IMR-90 (cell line): Measurements from ENCODE around the gene CLTRN. TPM values are rescaled to one million over a fixed set of nuclear protein-coding genes. Genes with fewer than 3 reads are reported as not detected.

Experiments
- ATAC-seq: fragments of 200-7000 bp; cut with Tn5 transposase; 2 replicates; pipeline ENCODE4 v1.9.1; 2020; ENCODE audit warnings: low read depth, mild to moderate bottlenecking, moderate library complexity
- BruUV-seq: library from RNA; stranded (reverse); fragments of 400-500 nt; replicated peaks from 2 replicates; lab custom pipeline; 2021; lab: Mats Ljungman, UMichigan
- CTCF ChIA-PET: fragments of 300-600 bp; formaldehyde crosslinking; extraction: SDS; loops from one replicate; lab custom pipeline; 2021; ENCODE audit warnings: antibody characterized with exemption; lab: Yijun Ruan, JAX
- POLR2A ChIA-PET: fragments of 300-600 bp; sonication (Branson Sonifier 250); formaldehyde crosslinking; loops from one replicate; lab custom pipeline; 2022; ENCODE audit warnings: antibody characterized with exemption; ENCODE audit not compliant: unreplicated experiment; lab: Charles Lee
- DNase-seq: peaks from one replicate; pipeline ENCODE4 v3.0.0; 2013
- H2AFZ ChIP-seq: replicated peaks from 2 replicates; pipeline ENCODE3; 2013; ENCODE audit warnings: low read length, mild to moderate bottlenecking; ENCODE audit not compliant: poor library complexity
- H2AK5ac ChIP-seq: 2 replicates; pipeline ENCODE4 v1.6.1; 2013; ENCODE audit warnings: low read depth, low read length, inconsistent platforms
- H2AK9ac ChIP-seq: replicated peaks from 2 replicates; pipeline ENCODE3; 2013; ENCODE audit warnings: mild to moderate bottlenecking, low read depth, low read length, moderate library complexity; ENCODE audit not compliant: poor library complexity
- H2BK120ac ChIP-seq: 2 replicates; pipeline ENCODE4 v1.6.1; 2013; ENCODE audit warnings: low read depth, low read length, inconsistent platforms
- H2BK15ac ChIP-seq: 3 replicates; pipeline ENCODE4 v1.6.1; 2013; ENCODE audit warnings: low read depth, low read length, inconsistent platforms
- H2BK20ac ChIP-seq: 2 replicates; pipeline ENCODE4 v1.6.1; 2013; ENCODE audit warnings: low read depth, mild to moderate bottlenecking, inconsistent platforms, low read length, moderate library complexity
- H2BK5ac ChIP-seq: 2 replicates; pipeline ENCODE4 v1.6.1; 2013; ENCODE audit warnings: mild to moderate bottlenecking, low read depth, low read length, inconsistent platforms; ENCODE audit not compliant: poor library complexity, severe bottlenecking
- H3K14ac ChIP-seq: replicated peaks from 2 replicates; pipeline ENCODE4 v1.6.1; 2013; ENCODE audit warnings: low read depth, low read length, inconsistent platforms
- H3K18ac ChIP-seq: 2 replicates; pipeline ENCODE4 v1.6.1; 2013; ENCODE audit warnings: low read depth, low read length, control low read depth
- H3K23ac ChIP-seq: 2 replicates; pipeline ENCODE4 v1.6.1; 2013; ENCODE audit warnings: low read depth, low read length, inconsistent platforms
- H3K27ac ChIP-seq: 2 replicates; pipeline ENCODE4 v1.5.1; 2013; ENCODE audit warnings: mild to moderate bottlenecking, control low read depth, low read length; ENCODE audit not compliant: insufficient read depth
- H3K27me3 ChIP-seq: 2 replicates; pipeline ENCODE4 v1.6.1; 2013; ENCODE audit warnings: low read length; ENCODE audit not compliant: control insufficient read depth, insufficient read depth
- H3K36me3 ChIP-seq: 2 replicates; pipeline ENCODE4 v1.6.1; 2013; ENCODE audit warnings: low read length, mixed read lengths; ENCODE audit not compliant: control insufficient read depth, insufficient read depth
- H3K4ac ChIP-seq: 2 replicates; pipeline ENCODE4 v1.6.1; 2013; ENCODE audit warnings: low read depth, low read length, inconsistent platforms
- H3K4me1 ChIP-seq: 2 replicates; pipeline ENCODE4 v1.6.1; 2013; ENCODE audit warnings: low read length, mixed read lengths; ENCODE audit not compliant: control insufficient read depth, insufficient read depth
- H3K4me2 ChIP-seq: 2 replicates; pipeline ENCODE4 v1.6.1; 2013; ENCODE audit warnings: low read depth, mild to moderate bottlenecking, control low read depth, low read length, moderate library complexity
- H3K4me3 ChIP-seq: 2 replicates; pipeline ENCODE4 v1.5.1; 2013; ENCODE audit warnings: low read depth, mild to moderate bottlenecking, control low read depth, low read length, moderate library complexity; ENCODE audit not compliant: insufficient read depth
- H3K56ac ChIP-seq: 2 replicates; pipeline ENCODE4 v1.6.1; 2013; ENCODE audit warnings: low read length, inconsistent platforms; ENCODE audit not compliant: insufficient read depth; ENCODE audit errors: extremely low read depth
- H3K79me1 ChIP-seq, 2 experiments: 2 replicates each; pipeline ENCODE4 v1.6.1; 2013; ENCODE audit warnings: low read length in 2 of 2, inconsistent platforms in 1 of 2, low read depth in 1 of 2
- H3K9ac ChIP-seq: 2 replicates; pipeline ENCODE4 v1.6.1; 2013; ENCODE audit warnings: low read depth, low read length, control low read depth
- H3K9me1 ChIP-seq: 2 replicates; pipeline ENCODE4 v1.6.1; 2013; ENCODE audit warnings: low read length, inconsistent platforms; ENCODE audit not compliant: insufficient read depth
- H3K9me3 ChIP-seq: 2 replicates; pipeline ENCODE4 v1.6.1; 2013; ENCODE audit warnings: low read length; ENCODE audit not compliant: control insufficient read depth, insufficient read depth
- H4K20me1 ChIP-seq: 2 replicates; pipeline ENCODE4 v1.6.1; 2013; ENCODE audit warnings: low read length, inconsistent platforms; ENCODE audit not compliant: insufficient read depth
- H4K5ac ChIP-seq: 2 replicates; pipeline ENCODE4 v1.6.1; 2013; ENCODE audit warnings: mild to moderate bottlenecking, low read depth, low read length, control low read depth
- H4K8ac ChIP-seq, 2 experiments: 2 replicates each; pipeline ENCODE4 v1.6.1; 2013; ENCODE audit warnings: low read depth in 2 of 2, low read length in 2 of 2, control low read depth in 1 of 2, inconsistent platforms in 1 of 2
- H4K91ac ChIP-seq: 2 replicates; pipeline ENCODE4 v1.6.1; 2013; ENCODE audit warnings: low read depth, low read length, inconsistent platforms; ENCODE audit not compliant: insufficient read depth
- BHLHE40 ChIP-seq: fragments of 150-350 bp; IDR thresholded peaks from 2 replicates; pipeline ENCODE4 v1.6.1; 2016; ENCODE audit warnings: mild to moderate bottlenecking, low read depth, low read length
- CHD1 ChIP-seq: IDR thresholded peaks from 2 replicates; pipeline ENCODE4 v1.6.1; 2012; ENCODE audit warnings: low read depth, low read length, improper control_type of control experiment
- CTCF ChIP-seq: conservative IDR thresholded peaks from 2 replicates; pipeline ENCODE4 v1.5.1; 2012; ENCODE audit warnings: mild to moderate bottlenecking, low read depth, low read length, improper control_type of control experiment
- FOS ChIP-seq: fragments of 150-350 bp; IDR thresholded peaks from 2 replicates; pipeline ENCODE4 v1.6.1; 2016; ENCODE audit warnings: low read depth, low read length
- MAFK ChIP-seq: IDR thresholded peaks from 2 replicates; pipeline ENCODE4 v1.6.1; 2012; ENCODE audit warnings: low read depth, low read length, improper control_type of control experiment
- MAZ ChIP-seq: IDR thresholded peaks from 2 replicates; pipeline ENCODE4 v1.6.1; 2012; ENCODE audit warnings: low read depth, mild to moderate bottlenecking, low read length, improper control_type of control experiment, moderate library complexity, borderline replicate concordance
- MXI1 ChIP-seq: IDR thresholded peaks from 2 replicates; pipeline ENCODE4 v1.6.1; 2012; ENCODE audit warnings: low read depth, mild to moderate bottlenecking, low read length, moderate library complexity, borderline replicate concordance
- NFE2L2 ChIP-seq: fragments of 150-350 bp; IDR thresholded peaks from 2 replicates; pipeline ENCODE4 v1.6.1; 2016; ENCODE audit warnings: low read depth, mild to moderate bottlenecking, low read length
- POLR2A ChIP-seq: IDR thresholded peaks from 2 replicates; pipeline ENCODE4 v1.6.1; 2012; ENCODE audit warnings: mild to moderate bottlenecking, low read depth, low read length
- RAD21 ChIP-seq: IDR thresholded peaks from 2 replicates; pipeline ENCODE4 v1.6.1; 2012; ENCODE audit warnings: low read length, improper control_type of control experiment
- RCOR1 ChIP-seq: IDR thresholded peaks from 2 replicates; pipeline ENCODE4 v1.6.1; 2012; ENCODE audit warnings: mild to moderate bottlenecking, low read length, improper control_type of control experiment; ENCODE audit not compliant: insufficient replicate concordance
- SMC3 ChIP-seq: fragments of 150-350 bp; IDR thresholded peaks from 2 replicates; pipeline ENCODE4 v1.6.1; 2016; ENCODE audit warnings: low read depth, mild to moderate bottlenecking, antibody characterized with exemption, low read length, moderate library complexity
- WGBS, 2 experiments: methylation state at CpG; one replicate each; pipeline versions ENCODE4 v1.1.5 to v1.1.7; 2013; ENCODE audit warnings: missing lambda C conversion rate in 2 of 2; ENCODE audit not compliant: insufficient read length in 1 of 2; ENCODE audit errors: extremely low coverage in 2 of 2; 5-methylcytosine and 5-hydroxymethylcytosine counted together
- dilution Hi-C: fragments of 300-500 bp; cut with HindIII; formaldehyde crosslinking; loops from one replicate; pipeline ENCODE4 v1.14.3; 2018; ENCODE audit warnings: low sequenced_read_pairs; ENCODE audit not compliant: unreplicated experiment
- in situ Hi-C: fragments of 300-500 bp; cut with MboI; formaldehyde crosslinking; loops from 3 replicates; pipeline ENCODE4 v1.14.3; 2019; ENCODE audit warnings: low sequenced_read_pairs, inconsistent platforms, mixed read lengths
- intact Hi-C: fragments of 100-400 bp; cut with micrococcal nuclease; formaldehyde crosslinking; loops from 2 replicates; pipeline ENCODE4 v1.10.0; 2022
- polyA plus RNA-seq, 3 experiments: library from polyadenylated mRNA; depleted of rRNA; stranded (reverse); fragments of >200 nt; gene quantifications; 2 replicates each; pipeline ENCODE4 v1.2.3, GENCODE V29; 2012; ENCODE audit warnings: low replicate concordance in 1 of 3
- total RNA-seq: library from RNA; depleted of rRNA; stranded (reverse); fragments of >200 nt; gene quantifications from 2 replicates; pipeline ENCODE4 v1.2.3, GENCODE V29; 2012
- TF ChIP-seq, protein P1 (sequence below): fragments of 150-350 bp; IDR thresholded peaks from 2 replicates; pipeline ENCODE4 v1.6.1; 2016; ENCODE audit warnings: low read depth, mild to moderate bottlenecking, low read length, moderate library complexity, borderline replicate concordance
- TF ChIP-seq, protein P2 (sequence below): fragments of 150-350 bp; IDR thresholded peaks from 2 replicates; pipeline ENCODE4 v1.6.1; 2017; ENCODE audit warnings: mild to moderate bottlenecking, antibody characterized with exemption, low read length, low read depth

Gene CLTRN
- total and polyA plus RNA-seq, 2 of the 4 experiments (the other 2 are of a cell fraction) = under 0.01 to 0.17 TPM

DNA sequence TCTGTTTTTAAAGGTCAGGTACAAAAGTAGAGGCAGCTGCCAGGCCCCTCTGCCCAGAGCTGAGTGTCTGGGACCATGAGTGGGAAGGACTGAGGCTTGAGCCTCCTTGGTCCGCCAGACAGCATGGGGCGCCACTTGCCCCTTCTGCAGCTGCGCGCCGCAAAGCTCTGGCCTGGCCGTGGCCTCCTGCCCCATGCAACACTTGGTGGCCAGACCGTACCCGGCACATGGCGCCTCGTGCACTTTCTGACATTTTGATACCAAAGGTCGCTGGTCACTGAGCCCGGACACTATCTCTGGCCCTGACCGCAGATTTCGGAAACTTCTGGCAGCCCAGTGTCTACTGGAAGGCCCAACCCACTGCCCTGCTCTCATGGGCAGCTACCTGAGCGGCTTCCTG, 18.6 kb downstream of the CLTRN start:
- 84% methylated on average over 8 of the region's 15 CpGs; no CpG with 5 or more reads in 1 of the 2 experiments for WGBS, 2 experiments
- Histone ChIP-seq H3K79me1 (no peaks in the 10 kb centered on the region), H3K4ac (no peak overlapping the region), H3K23ac (no peak overlapping the region), H3K4me2 (no peak overlapping the region), H4K8ac (no peak overlapping the region), H2AK5ac (no peak overlapping the region), H2BK120ac (no peak overlapping the region), H4K20me1 (no peaks in the 10 kb centered on the region), H3K27me3 (peaks cover 10% of the 10 kb centered on the region), H3K14ac (no peak overlapping the region), H2AFZ (no peak overlapping the region), H3K56ac (no peak overlapping the region), H2AK9ac (no peak overlapping the region), H3K18ac (no peak overlapping the region), H3K9ac (no peak overlapping the region), H3K4me1 (no peaks in the 10 kb centered on the region), H3K36me3 (no peaks in the 10 kb centered on the region), H2BK20ac (no peak overlapping the region), H3K4me3 (no peak overlapping the region), H4K5ac (no peak overlapping the region), H4K91ac (no peak overlapping the region), H3K27ac (no peak overlapping the region), H3K9me1 (no peaks in the 10 kb centered on the region), H2BK5ac (no peak overlapping the region), H2BK15ac (no peak overlapping the region), H3K9me3 (no peaks in the 10 kb centered on the region)
- dilution Hi-C loops (no loop called here), intact Hi-C loops (no loop called here), in situ Hi-C loops (no loop called here)
- POLR2A ChIA-PET = no interaction called here
- DNase-seq (no peak), ATAC-seq (no peak)
- BruUV-seq = no TSS peak
- CTCF ChIA-PET = no interaction called here
- TF ChIP-seq, protein P1, sequence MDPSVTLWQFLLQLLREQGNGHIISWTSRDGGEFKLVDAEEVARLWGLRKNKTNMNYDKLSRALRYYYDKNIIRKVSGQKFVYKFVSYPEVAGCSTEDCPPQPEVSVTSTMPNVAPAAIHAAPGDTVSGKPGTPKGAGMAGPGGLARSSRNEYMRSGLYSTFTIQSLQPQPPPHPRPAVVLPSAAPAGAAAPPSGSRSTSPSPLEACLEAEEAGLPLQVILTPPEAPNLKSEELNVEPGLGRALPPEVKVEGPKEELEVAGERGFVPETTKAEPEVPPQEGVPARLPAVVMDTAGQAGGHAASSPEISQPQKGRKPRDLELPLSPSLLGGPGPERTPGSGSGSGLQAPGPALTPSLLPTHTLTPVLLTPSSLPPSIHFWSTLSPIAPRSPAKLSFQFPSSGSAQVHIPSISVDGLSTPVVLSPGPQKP = no peak
- TF ChIP-seq, protein P2, sequence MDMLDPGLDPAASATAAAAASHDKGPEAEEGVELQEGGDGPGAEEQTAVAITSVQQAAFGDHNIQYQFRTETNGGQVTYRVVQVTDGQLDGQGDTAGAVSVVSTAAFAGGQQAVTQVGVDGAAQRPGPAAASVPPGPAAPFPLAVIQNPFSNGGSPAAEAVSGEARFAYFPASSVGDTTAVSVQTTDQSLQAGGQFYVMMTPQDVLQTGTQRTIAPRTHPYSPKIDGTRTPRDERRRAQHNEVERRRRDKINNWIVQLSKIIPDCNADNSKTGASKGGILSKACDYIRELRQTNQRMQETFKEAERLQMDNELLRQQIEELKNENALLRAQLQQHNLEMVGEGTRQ = no peak
- no peak for TF ChIP-seq FOS
- no peak for TF ChIP-seq CHD1
- TF ChIP-seq MAFK = no peak
- TF ChIP-seq MXI1 = no peak
- TF ChIP-seq SMC3 = no peak
- no peak for TF ChIP-seq RCOR1
- no peak for TF ChIP-seq BHLHE40
- no peak for TF ChIP-seq CTCF
- TF ChIP-seq NFE2L2 = no peak
- TF ChIP-seq POLR2A = no peak
- no peak for TF ChIP-seq RAD21
- TF ChIP-seq MAZ = no peak
